ENCODE measurements around the gene ARRDC5. TPM values are rescaled to one million over a fixed set of nuclear protein-coding genes. Genes with fewer than 3 reads are reported as not detected.

Gene ARRDC5
- total and polyA plus RNA-seq, 12 donors: 0.06 to 1.1 (median 0.24) TPM; not detected in 2

DNA sequence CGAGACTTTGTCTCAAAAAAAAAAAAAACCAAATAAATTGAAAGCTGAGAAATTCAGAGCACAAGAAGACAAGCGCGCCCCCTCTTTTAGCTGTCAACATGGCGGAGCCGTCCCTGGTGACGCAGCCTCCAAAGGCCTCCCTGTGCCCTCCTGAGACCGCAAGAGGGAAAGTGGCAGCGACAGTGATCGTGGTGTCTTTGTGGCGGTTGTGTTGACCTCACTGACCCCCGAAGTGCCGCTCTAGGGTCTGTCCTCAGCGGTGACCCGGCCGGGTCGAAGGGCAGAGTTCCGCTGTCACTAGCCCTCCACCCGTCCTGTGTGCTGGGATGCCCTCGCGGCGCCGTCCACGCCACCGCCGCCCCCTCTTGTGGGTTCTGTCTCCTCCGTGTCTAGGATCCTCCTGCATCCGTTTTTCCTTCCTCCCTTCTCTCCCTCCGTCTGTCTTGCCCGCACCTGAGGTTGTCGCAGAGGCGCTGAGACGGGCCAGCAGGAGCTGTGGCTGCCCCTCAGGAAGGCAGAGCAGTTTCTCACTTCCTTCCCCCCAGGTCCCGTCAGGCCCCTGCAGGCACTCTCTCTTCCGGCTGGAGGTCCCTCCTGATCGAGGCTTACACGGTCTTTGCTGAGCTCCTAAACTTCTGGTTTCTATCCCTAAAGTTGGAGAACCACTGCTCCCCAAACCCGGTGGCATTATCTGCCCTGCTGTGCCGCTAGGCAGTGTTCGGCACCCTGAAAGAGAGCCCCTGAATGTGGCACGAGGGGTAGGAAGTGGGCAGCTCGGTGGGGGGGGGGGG lies 13.8 kb upstream of the ARRDC5 start:
- 78 to 82% (median 81%) methylated on average over 36 to 41 of the region's 41 CpGs for WGBS, 4 donors
- no peak for DNase-seq
- H3K9me3 ChIP-seq (replicated peaks in 1 of 3): no peaks in the 10 kb centered on the region
- intact Hi-C loops (cut with DNase I): no loop called here
- no peak overlapping the region for H3K27ac ChIP-seq
- no peak for TF ChIP-seq POLR2A (IDR thresholded peaks at IDR 0.05)
- TF ChIP-seq, protein P1, sequence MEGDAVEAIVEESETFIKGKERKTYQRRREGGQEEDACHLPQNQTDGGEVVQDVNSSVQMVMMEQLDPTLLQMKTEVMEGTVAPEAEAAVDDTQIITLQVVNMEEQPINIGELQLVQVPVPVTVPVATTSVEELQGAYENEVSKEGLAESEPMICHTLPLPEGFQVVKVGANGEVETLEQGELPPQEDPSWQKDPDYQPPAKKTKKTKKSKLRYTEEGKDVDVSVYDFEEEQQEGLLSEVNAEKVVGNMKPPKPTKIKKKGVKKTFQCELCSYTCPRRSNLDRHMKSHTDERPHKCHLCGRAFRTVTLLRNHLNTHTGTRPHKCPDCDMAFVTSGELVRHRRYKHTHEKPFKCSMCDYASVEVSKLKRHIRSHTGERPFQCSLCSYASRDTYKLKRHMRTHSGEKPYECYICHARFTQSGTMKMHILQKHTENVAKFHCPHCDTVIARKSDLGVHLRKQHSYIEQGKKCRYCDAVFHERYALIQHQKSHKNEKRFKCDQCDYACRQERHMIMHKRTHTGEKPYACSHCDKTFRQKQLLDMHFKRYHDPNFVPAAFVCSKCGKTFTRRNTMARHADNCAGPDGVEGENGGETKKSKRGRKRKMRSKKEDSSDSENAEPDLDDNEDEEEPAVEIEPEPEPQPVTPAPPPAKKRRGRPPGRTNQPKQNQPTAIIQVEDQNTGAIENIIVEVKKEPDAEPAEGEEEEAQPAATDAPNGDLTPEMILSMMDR (IDR thresholded peaks at IDR 0.05): no peak
- no peaks in the 10 kb centered on the region for H3K36me3 ChIP-seq (replicated peaks in 1 of 2)
- H3K4me1 ChIP-seq (replicated peaks in 1 of 2): peaks cover 0 to 7% of the 10 kb centered on the region in 2 donors
- peak overlapping the region in 1 of 4 donors; percentile 29 for H3K4me3 ChIP-seq
- no peaks in the 10 kb centered on the region for H3K27me3 ChIP-seq

DNA sequence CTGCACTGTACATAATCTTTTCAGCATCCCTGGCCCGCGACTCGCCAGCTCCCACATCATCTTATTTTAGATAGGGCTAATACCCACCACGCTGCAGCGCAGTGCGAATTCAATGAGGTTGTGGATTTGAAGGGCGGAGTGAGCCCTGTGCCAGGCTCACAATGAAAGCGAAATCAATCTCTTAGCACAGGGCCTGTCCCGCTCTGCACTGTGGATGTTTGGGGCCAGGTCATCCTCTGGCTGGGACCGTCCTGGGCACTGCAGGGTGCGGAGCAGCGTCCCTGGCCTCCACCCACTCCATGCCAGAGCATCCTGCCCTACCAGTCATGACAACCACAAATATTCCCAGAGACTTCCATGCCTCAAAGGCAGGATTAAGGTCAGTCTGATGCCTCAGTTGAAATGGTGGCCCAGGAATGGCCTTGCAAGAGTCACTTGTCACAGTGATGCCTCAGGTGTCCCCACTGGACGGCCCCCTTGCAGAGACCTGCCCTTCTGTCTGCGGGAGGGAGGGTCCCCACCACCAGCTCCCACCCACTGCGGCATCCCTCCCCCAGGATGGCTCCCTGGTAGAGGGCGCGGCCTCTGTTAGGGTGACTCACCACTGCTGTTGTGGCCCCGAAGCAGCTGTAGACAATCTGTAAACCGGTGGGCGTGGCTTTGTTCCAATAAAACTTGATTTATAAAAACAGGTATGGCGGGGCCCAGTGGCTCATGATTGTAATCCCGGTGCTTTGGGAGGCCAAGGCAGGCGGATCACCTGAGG lies 12.2 kb upstream of the ARRDC5 start:
- peaks cover 5 to 15% of the 10 kb centered on the region in 2 donors for H3K4me1 ChIP-seq (replicated peaks in 1 of 2)
- intact Hi-C loops (cut with DNase I): loop anchor here (5.0 kb wide), 3 partner anchors 43 to 117 kb away; no protein-coding TSS in a partner anchor
- peak in 1 of 7 donors; percentile 42 for DNase-seq

DNA sequence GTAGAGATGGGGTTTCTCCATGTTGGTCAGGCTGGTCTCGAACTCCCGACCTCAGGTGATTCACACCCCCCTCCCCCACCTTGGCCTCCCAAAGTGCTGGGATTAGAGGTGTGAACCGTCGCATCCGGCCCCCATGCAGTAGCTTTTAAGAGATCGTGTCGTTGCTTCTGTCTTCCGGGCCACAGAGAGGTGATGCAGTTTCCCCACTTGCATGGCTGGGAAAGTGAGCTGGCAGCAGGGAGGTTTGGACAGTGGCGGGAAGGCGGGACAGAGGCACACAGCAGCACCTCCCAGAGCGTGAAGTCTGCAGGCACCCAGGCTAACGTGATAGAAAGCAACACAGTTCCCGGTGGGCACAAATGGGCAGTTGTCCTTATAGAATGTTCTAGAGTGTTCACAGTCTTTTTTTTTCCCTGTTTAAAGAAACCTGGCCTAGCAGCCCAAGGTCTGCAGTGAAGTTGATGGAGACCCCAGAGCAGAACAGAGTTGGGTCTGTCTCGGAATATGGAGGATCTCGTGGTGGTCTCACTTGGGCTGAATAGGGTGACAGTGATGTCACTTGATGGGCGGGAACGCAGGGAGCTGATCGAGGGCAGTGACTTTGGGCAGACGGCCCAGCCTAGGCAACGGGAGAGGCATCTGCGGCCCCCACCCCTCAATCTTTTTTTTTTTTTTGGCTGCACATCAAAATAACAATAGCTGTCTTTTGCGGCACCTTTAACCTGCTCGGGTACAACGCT lies 11.5 kb upstream of the ARRDC5 start:
- DNase-seq: no peak
- WGBS, 4 donors: 87 to 90% (median 88%) methylated on average over 22 to 24 of the region's 24 CpGs
- Histone ChIP-seq H3K27ac (no peak overlapping the region), H3K4me1 (replicated peaks in 1 of 2) (peaks cover 11 to 21% of the 10 kb centered on the region in 2 donors), H3K27me3 (peaks cover 2% of the 10 kb centered on the region), H3K9me3 (replicated peaks in 1 of 3) (no peaks in the 10 kb centered on the region), H3K4me3 (no peak overlapping the region), H3K36me3 (replicated peaks in 1 of 2) (no peaks in the 10 kb centered on the region)
- intact Hi-C loops (cut with DNase I): loop anchor here (5.0 kb wide), 3 partner anchors 42 to 118 kb away; no protein-coding TSS in a partner anchor
- no peak for TF ChIP-seq POLR2A (IDR thresholded peaks at IDR 0.05)
- TF ChIP-seq, protein P1 (IDR thresholded peaks at IDR 0.05): no peak

More for the DNA sequence above, 12.2 kb upstream of the ARRDC5 start:
- Histone ChIP-seq H3K9me3 (replicated peaks in 1 of 3) (no peaks in the 10 kb centered on the region), H3K4me3 (peak overlapping the region in 1 of 4 donors; percentile 29), H3K27me3 (no peaks in the 10 kb centered on the region), H3K36me3 (replicated peaks in 1 of 2) (no peaks in the 10 kb centered on the region), H3K27ac (no peak overlapping the region)
- 69 to 84% (median 77%) methylated on average over 12 to 23 of the region's 23 CpGs for WGBS, 4 donors
- no peak for TF ChIP-seq POLR2A (IDR thresholded peaks at IDR 0.05)
- TF ChIP-seq, protein P1 (IDR thresholded peaks at IDR 0.05): no peak

Data from adrenal gland (tissue), 12 donors.